ENCODE measurements around the gene ALK.

- TF ChIP-seq POLR2A (IDR thresholded peaks at IDR 0.05; ENCODE audit: extremely low read depth, insufficient read length) (no peak), MYC (IDR thresholded peaks at IDR 0.05; ENCODE audit: low read depth, low read length) (no peak)
- TF ChIP-seq, protein P1, sequence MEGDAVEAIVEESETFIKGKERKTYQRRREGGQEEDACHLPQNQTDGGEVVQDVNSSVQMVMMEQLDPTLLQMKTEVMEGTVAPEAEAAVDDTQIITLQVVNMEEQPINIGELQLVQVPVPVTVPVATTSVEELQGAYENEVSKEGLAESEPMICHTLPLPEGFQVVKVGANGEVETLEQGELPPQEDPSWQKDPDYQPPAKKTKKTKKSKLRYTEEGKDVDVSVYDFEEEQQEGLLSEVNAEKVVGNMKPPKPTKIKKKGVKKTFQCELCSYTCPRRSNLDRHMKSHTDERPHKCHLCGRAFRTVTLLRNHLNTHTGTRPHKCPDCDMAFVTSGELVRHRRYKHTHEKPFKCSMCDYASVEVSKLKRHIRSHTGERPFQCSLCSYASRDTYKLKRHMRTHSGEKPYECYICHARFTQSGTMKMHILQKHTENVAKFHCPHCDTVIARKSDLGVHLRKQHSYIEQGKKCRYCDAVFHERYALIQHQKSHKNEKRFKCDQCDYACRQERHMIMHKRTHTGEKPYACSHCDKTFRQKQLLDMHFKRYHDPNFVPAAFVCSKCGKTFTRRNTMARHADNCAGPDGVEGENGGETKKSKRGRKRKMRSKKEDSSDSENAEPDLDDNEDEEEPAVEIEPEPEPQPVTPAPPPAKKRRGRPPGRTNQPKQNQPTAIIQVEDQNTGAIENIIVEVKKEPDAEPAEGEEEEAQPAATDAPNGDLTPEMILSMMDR (IDR thresholded peaks at IDR 0.05; ENCODE audit: low read depth, low read length) = no peak
- TF ChIP-seq, protein P2, sequence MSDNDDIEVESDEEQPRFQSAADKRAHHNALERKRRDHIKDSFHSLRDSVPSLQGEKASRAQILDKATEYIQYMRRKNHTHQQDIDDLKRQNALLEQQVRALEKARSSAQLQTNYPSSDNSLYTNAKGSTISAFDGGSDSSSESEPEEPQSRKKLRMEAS (IDR thresholded peaks at IDR 0.05; ENCODE audit: low read depth, low read length) = no peak
Measured at GRCh38 chr2:29228947-29229346, 692.4 kb downstream of the ALK start.

Data from NB4 (cell line).